Activated CD8-positive, alpha-beta memory T cell treated with anti-CD3 and anti-CD28 coated beads for 48 hours (primary cell): Measurements from ENCODE around the gene MBD4.
"Not testable (repeated sequence)": the region's sequence is repeated elsewhere in the genome, so short reads cannot be mapped to it uniquely, and the experiment has no call there.

Source experiments
- DNase-seq, 3 experiments: peaks; one replicate each; pipeline ENCODE4 v3.0.0-alpha.2; 2020; ENCODE audit warnings: low read depth in 2 of 3, low spot score in 2 of 3

The MBD4 gene

GRCh38 chr3:129412542-129413198 lies 27.1 kb downstream of the MBD4 start:
- no peak for DNase-seq

- DNase-seq = no peak
These were observed 28.8 kb downstream of the MBD4 start for GRCh38 chr3:129410971-129411370.

- no peak for DNase-seq
These were observed 30.2 kb downstream of the MBD4 start for GRCh38 chr3:129409541-129409940.

- no peak for DNase-seq
These were observed 35.1 kb downstream of the MBD4 start for GRCh38 chr3:129404610-129405009.

- DNase-seq = no peak
These were observed 35.6 kb downstream of the MBD4 start for GRCh38 chr3:129404130-129404529.

- no peak for DNase-seq
These were observed 36.3 kb downstream of the MBD4 start for GRCh38 chr3:129403450-129403849.

- DNase-seq = no peak
These were observed 37.1 kb downstream of the MBD4 start for GRCh38 chr3:129402616-129403015.

- DNase-seq = no peak
These were observed 37.5 kb downstream of the MBD4 start for GRCh38 chr3:129402210-129402609.

GRCh38 chr3:129399895-129400357 lies 39.8 kb downstream of the MBD4 start:
- no peak for DNase-seq

GRCh38 chr3:129399145-129399894 lies 40.4 kb downstream of the MBD4 start:
- peak; percentile 34 to 40 (median 37) for DNase-seq

- DNase-seq = peak in 1 of 3 experiments; percentile 6
These were observed 41.0 kb downstream of the MBD4 start for GRCh38 chr3:129398803-129399144.

- DNase-seq = not testable (repeated sequence)
These were observed 45.8 kb downstream of the MBD4 start for GRCh38 chr3:129393760-129394564.

GRCh38 chr3:129393271-129393670 lies 46.5 kb downstream of the MBD4 start:
- no peak for DNase-seq

GRCh38 chr3:129392106-129392887 lies 47.5 kb downstream of the MBD4 start:
- DNase-seq = not testable (repeated sequence)

GRCh38 chr3:129391583-129391982 lies 48.2 kb downstream of the MBD4 start:
- not testable (repeated sequence) for DNase-seq

GRCh38 chr3:129389572-129389937 lies 50.2 kb downstream of the MBD4 start:
- no peak for DNase-seq

- DNase-seq = not testable (repeated sequence)
These were observed 50.8 kb downstream of the MBD4 start for GRCh38 chr3:129388791-129389571.

GRCh38 chr3:129387487-129387886 lies 52.3 kb downstream of the MBD4 start:
- DNase-seq = no peak

GRCh38 chr3:129386984-129387383 lies 52.8 kb downstream of the MBD4 start:
- no peak for DNase-seq

- not testable (repeated sequence) for DNase-seq
These were observed 54.2 kb downstream of the MBD4 start for GRCh38 chr3:129385507-129385906.
